Glutamatergic neuron (in vitro differentiated cells): Measurements from ENCODE around the gene MGMT. TPM values are rescaled to one million over a fixed set of nuclear protein-coding genes. Genes with fewer than 3 reads are reported as not detected.

Source experiments
- DNase-seq: peaks from one replicate; pipeline ENCODE4 v3.0.0; 2022
- H3K27ac Mint-ChIP-seq: one replicate; pipeline ENCODE4 v1.8.0; 2020; ENCODE audit warnings: mild to moderate bottlenecking, mixed read lengths, inconsistent platforms; ENCODE audit not compliant: unreplicated experiment
- H3K27me3 Mint-ChIP-seq: one replicate; pipeline ENCODE4 v1.8.0; 2020; ENCODE audit warnings: mild to moderate bottlenecking, moderate library complexity, mixed read lengths, inconsistent platforms; ENCODE audit not compliant: unreplicated experiment
- H3K36me3 Mint-ChIP-seq: one replicate; pipeline ENCODE4 v1.8.0; 2020; ENCODE audit warnings: mild to moderate bottlenecking, mixed read lengths, inconsistent platforms; ENCODE audit not compliant: unreplicated experiment
- H3K4me1 Mint-ChIP-seq: one replicate; pipeline ENCODE4 v1.8.0; 2020; ENCODE audit warnings: mild to moderate bottlenecking, low read depth, mixed read lengths, inconsistent platforms; ENCODE audit not compliant: unreplicated experiment
- H3K4me3 Mint-ChIP-seq: one replicate; pipeline ENCODE4 v1.8.0; 2020; ENCODE audit warnings: mild to moderate bottlenecking, mixed read lengths, inconsistent platforms; ENCODE audit not compliant: unreplicated experiment
- H3K9me3 Mint-ChIP-seq: one replicate; pipeline ENCODE4 v1.8.0; 2020; ENCODE audit warnings: mild to moderate bottlenecking, moderate library complexity, mixed read lengths, inconsistent platforms; ENCODE audit not compliant: unreplicated experiment
- CTCF ChIP-seq: fragments of 200-600 bp; sonication (generic); IDR thresholded peaks from one replicate; pipeline ENCODE4 v1.5.0; 2021; ENCODE audit not compliant: partially characterized antibody, unreplicated experiment
- total RNA-seq: library from RNA; stranded (reverse); fragmentation: NEBNext Ultra II Directional; extraction: Animal tissue kit (Norgen Biotek cat#: 25700); gene quantifications from one replicate; pipeline ENCODE4 v1.2.1, GENCODE V29; 2021; ENCODE audit not compliant: unreplicated experiment

The MGMT gene
- total RNA-seq, 1 donor from 2014 or later, result 15.9 TPM

DNA sequence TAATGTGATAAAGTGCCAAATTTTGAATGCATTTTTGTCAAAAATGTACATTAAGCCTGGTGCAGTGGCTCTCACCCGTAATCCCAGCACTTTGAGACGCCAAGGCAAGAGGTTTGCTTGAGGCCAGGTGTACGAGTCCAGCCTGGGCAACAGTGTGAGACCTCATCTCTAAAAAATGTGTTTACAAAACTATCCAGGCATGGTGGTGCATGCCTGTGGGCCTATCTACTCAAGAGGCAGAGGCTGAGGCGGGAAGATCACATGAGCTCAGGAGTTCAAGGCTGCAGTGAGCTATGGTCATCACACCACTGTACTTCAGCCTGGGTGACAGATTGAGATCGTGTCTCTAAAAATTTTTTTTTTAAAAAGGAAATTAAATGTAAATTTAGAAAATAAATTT is 18.5 kb upstream of the MGMT start:
- TF ChIP-seq CTCF, result no peak
- Mint-ChIP-seq H3K9me3 (peaks cover 1% of the 10 kb centered on the region), H3K27ac (no peak overlapping the region), H3K36me3 (no peaks in the 10 kb centered on the region), H3K27me3 (peaks cover 3% of the 10 kb centered on the region), H3K4me3 (no peak overlapping the region), H3K4me1 (no peaks in the 10 kb centered on the region)
- no peak for DNase-seq

- H3K27me3 Mint-ChIP-seq, result peaks cover 5% of the 10 kb centered on the region
Measured at GRCh38 chr10:129449893-129450292, 17.1 kb upstream of the MGMT start.

DNA sequence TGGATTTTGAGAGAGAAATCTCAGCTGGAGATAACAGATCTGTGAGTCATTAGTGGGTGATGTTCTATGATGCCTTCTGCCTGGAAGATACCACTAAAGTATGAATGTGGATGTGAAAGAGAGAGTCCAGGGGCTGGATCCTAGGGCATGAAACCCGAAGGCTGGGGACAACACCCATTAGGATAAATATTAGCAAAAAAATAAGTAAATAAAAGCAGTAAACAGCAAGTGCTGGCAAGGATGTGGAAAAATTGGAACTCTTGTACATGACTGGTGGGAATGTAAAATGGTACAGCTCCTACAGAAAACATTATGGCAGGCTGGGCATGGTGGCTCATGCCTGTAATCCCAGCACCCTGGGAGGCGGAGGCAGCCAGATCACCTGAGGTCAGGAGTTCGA is 16.6 kb upstream of the MGMT start:
- Mint-ChIP-seq H3K36me3 (no peaks in the 10 kb centered on the region), H3K9me3 (peaks cover 1% of the 10 kb centered on the region), H3K27me3 (peaks cover 5% of the 10 kb centered on the region), H3K4me3 (no peak overlapping the region), H3K27ac (no peak overlapping the region), H3K4me1 (no peaks in the 10 kb centered on the region)
- DNase-seq, result no peak
- TF ChIP-seq CTCF, result no peak

More at GRCh38 chr10:129449893-129450292, 17.1 kb upstream of the MGMT start:
- no peak for TF ChIP-seq CTCF
- no peaks in the 10 kb centered on the region for H3K4me1 Mint-ChIP-seq
- no peak overlapping the region for H3K4me3 Mint-ChIP-seq
- no peak for DNase-seq
- peaks cover 1% of the 10 kb centered on the region for H3K9me3 Mint-ChIP-seq
- no peaks in the 10 kb centered on the region for H3K36me3 Mint-ChIP-seq
- H3K27ac Mint-ChIP-seq, result no peak overlapping the region

GRCh38 chr10:129455625-129456024 is 11.4 kb upstream of the MGMT start:
- Mint-ChIP-seq H3K36me3 (no peaks in the 10 kb centered on the region), H3K27me3 (peaks cover 5% of the 10 kb centered on the region), H3K27ac (no peak overlapping the region), H3K4me3 (no peak overlapping the region), H3K9me3 (peaks cover 1% of the 10 kb centered on the region), H3K4me1 (no peaks in the 10 kb centered on the region)
- no peak for DNase-seq
- TF ChIP-seq CTCF, result no peak

DNA sequence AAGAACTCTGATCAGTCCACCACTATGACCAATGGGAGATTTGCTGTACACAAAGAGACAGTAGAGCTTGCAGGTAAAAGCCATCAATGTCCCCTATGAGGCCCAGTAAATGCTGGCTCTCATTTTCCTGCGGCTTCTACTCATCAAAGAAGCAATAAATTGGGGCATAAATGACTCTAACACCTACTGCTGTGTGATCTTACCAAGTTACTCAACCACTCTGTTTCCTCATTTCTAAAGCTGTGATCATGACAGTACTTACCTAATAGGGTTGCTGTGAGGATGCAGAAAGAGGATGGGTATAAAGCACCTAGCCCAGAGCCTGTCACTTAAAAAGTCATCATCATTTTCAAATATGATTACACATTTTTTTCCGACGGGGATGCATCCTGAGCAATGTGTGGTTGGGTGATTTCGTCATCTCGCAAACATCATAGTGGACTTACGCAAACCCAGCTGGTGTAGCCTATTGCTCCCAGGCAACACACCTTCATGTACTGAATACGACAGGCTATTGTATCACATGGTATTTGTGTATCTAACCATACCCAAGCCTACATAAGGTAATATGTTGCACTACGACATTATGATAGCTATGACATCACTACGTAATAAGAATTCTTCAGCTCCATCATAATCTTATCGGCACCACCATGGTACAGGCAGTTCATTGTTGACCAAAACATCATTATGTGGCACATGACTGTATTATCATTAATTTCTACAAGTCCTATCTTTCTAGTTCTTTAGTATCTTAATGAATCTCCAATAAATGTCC is 7.1 kb upstream of the MGMT start:
- DNase-seq, result no peak
- no peaks in the 10 kb centered on the region for H3K36me3 Mint-ChIP-seq
- no peak overlapping the region for H3K4me3 Mint-ChIP-seq
- H3K27me3 Mint-ChIP-seq, result peaks cover 3% of the 10 kb centered on the region
- H3K9me3 Mint-ChIP-seq, result peaks cover 2% of the 10 kb centered on the region
- no peak for TF ChIP-seq CTCF
- peaks cover 2% of the 10 kb centered on the region for H3K4me1 Mint-ChIP-seq
- no peak overlapping the region for H3K27ac Mint-ChIP-seq
